Measurements from ENCODE around the gene LRRC56.

DNA sequence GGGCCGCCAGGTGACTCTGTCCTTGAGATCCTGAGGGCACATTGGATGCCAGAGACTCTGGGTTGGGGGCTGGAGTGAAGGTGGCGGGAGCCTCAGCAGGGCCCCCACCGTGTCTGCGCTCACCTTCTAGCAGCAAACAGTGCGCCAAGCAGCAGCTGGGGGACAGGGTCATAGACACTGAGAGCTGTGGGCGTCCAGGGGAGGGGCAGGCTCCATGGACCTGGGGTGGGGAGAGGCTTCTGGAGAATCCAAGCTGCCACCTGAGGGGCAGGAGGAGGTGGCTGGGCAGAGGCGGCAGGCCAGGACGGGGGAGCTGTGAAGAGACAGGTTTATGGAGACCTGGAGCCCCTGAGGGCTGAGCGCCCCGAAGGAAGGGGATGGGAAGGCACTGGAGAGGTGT is 47.0 kb downstream of the LRRC56 start:
- TF ChIP-seq, protein P1, sequence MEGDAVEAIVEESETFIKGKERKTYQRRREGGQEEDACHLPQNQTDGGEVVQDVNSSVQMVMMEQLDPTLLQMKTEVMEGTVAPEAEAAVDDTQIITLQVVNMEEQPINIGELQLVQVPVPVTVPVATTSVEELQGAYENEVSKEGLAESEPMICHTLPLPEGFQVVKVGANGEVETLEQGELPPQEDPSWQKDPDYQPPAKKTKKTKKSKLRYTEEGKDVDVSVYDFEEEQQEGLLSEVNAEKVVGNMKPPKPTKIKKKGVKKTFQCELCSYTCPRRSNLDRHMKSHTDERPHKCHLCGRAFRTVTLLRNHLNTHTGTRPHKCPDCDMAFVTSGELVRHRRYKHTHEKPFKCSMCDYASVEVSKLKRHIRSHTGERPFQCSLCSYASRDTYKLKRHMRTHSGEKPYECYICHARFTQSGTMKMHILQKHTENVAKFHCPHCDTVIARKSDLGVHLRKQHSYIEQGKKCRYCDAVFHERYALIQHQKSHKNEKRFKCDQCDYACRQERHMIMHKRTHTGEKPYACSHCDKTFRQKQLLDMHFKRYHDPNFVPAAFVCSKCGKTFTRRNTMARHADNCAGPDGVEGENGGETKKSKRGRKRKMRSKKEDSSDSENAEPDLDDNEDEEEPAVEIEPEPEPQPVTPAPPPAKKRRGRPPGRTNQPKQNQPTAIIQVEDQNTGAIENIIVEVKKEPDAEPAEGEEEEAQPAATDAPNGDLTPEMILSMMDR (IDR thresholded peaks at IDR 0.05; ENCODE audit: low read depth, low read length, missing input control): no peak
- TF ChIP-seq RAD21 (IDR thresholded peaks at IDR 0.05) (no peak), EGR1 (IDR thresholded peaks at IDR 0.05; ENCODE audit: low read depth in 2 of 2) (no peak), JUND (IDR thresholded peaks at IDR 0.05) (no peak), TAF1 (conservative IDR thresholded peaks at IDR 0.05) (no peak), YY1 (IDR thresholded peaks at IDR 0.05) (no peak), SP1 (IDR thresholded peaks at IDR 0.05) (no peak)
- TF ChIP-seq, protein P2, sequence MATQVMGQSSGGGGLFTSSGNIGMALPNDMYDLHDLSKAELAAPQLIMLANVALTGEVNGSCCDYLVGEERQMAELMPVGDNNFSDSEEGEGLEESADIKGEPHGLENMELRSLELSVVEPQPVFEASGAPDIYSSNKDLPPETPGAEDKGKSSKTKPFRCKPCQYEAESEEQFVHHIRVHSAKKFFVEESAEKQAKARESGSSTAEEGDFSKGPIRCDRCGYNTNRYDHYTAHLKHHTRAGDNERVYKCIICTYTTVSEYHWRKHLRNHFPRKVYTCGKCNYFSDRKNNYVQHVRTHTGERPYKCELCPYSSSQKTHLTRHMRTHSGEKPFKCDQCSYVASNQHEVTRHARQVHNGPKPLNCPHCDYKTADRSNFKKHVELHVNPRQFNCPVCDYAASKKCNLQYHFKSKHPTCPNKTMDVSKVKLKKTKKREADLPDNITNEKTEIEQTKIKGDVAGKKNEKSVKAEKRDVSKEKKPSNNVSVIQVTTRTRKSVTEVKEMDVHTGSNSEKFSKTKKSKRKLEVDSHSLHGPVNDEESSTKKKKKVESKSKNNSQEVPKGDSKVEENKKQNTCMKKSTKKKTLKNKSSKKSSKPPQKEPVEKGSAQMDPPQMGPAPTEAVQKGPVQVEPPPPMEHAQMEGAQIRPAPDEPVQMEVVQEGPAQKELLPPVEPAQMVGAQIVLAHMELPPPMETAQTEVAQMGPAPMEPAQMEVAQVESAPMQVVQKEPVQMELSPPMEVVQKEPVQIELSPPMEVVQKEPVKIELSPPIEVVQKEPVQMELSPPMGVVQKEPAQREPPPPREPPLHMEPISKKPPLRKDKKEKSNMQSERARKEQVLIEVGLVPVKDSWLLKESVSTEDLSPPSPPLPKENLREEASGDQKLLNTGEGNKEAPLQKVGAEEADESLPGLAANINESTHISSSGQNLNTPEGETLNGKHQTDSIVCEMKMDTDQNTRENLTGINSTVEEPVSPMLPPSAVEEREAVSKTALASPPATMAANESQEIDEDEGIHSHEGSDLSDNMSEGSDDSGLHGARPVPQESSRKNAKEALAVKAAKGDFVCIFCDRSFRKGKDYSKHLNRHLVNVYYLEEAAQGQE (IDR thresholded peaks at IDR 0.05): no peak
- TF ChIP-seq, protein P3, sequence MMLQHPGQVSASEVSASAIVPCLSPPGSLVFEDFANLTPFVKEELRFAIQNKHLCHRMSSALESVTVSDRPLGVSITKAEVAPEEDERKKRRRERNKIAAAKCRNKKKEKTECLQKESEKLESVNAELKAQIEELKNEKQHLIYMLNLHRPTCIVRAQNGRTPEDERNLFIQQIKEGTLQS (IDR thresholded peaks at IDR 0.05): no peak
- TF ChIP-seq, protein P4, sequence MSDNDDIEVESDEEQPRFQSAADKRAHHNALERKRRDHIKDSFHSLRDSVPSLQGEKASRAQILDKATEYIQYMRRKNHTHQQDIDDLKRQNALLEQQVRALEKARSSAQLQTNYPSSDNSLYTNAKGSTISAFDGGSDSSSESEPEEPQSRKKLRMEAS (IDR thresholded peaks at IDR 0.05): no peak
- TF ChIP-seq, protein P5, sequence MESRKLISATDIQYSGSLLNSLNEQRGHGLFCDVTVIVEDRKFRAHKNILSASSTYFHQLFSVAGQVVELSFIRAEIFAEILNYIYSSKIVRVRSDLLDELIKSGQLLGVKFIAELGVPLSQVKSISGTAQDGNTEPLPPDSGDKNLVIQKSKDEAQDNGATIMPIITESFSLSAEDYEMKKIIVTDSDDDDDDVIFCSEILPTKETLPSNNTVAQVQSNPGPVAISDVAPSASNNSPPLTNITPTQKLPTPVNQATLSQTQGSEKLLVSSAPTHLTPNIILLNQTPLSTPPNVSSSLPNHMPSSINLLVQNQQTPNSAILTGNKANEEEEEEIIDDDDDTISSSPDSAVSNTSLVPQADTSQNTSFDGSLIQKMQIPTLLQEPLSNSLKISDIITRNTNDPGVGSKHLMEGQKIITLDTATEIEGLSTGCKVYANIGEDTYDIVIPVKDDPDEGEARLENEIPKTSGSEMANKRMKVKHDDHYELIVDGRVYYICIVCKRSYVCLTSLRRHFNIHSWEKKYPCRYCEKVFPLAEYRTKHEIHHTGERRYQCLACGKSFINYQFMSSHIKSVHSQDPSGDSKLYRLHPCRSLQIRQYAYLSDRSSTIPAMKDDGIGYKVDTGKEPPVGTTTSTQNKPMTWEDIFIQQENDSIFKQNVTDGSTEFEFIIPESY (IDR thresholded peaks at IDR 0.05): no peak

All from liver (tissue), 3 donors.